ENCODE data around the gene SYS1.

DNA sequence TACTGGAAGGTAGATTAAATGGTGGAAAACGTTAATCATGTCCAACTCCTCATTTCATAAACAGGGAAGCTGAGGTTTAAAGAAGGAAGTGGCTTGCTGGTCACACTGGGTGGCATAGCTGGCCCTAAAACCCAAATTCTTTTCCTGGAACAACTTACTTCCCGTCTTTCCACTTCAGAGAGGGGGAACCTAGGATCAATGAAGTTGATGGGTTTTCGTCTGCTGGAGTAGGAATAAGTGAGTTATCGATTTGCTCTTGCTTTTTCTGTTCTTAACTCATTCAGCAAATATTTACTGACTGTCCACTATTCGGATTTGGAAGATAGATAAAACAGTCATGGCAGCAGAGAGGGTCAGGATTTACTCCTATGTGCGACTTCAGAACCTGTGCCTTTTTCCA is 1.2 kb upstream of the SYS1 start:
- TF ChIP-seq, protein P1, sequence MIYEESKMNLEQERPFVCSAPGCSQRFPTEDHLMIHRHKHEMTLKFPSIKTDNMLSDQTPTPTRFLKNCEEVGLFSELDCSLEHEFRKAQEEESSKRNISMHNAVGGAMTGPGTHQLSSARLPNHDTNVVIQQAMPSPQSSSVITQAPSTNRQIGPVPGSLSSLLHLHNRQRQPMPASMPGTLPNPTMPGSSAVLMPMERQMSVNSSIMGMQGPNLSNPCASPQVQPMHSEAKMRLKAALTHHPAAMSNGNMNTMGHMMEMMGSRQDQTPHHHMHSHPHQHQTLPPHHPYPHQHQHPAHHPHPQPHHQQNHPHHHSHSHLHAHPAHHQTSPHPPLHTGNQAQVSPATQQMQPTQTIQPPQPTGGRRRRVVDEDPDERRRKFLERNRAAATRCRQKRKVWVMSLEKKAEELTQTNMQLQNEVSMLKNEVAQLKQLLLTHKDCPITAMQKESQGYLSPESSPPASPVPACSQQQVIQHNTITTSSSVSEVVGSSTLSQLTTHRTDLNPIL (CRISPR knock-in tag; IDR thresholded peaks at IDR 0.05; ENCODE audit: low read depth), result no peak
- no peak for TF ChIP-seq ZFP3 (CRISPR knock-in tag; IDR thresholded peaks at IDR 0.05)
- no peak for TF ChIP-seq TOX (CRISPR knock-in tag; IDR thresholded peaks at IDR 0.05; ENCODE audit: borderline replicate concordance)
- no peak for TF ChIP-seq ZNF8 (CRISPR knock-in tag; IDR thresholded peaks at IDR 0.05)
- TF ChIP-seq BACH2 (CRISPR knock-in tag; IDR thresholded peaks at IDR 0.05; ENCODE audit: borderline replicate concordance), result no peak
- no peak for TF ChIP-seq ISL1 (CRISPR knock-in tag; IDR thresholded peaks at IDR 0.05)
- TF ChIP-seq TCF4 (CRISPR knock-in tag; IDR thresholded peaks at IDR 0.05; ENCODE audit: borderline replicate concordance), result no peak
- no peak for TF ChIP-seq RARB (CRISPR knock-in tag; IDR thresholded peaks at IDR 0.05)
- TF ChIP-seq CSDC2 (CRISPR knock-in tag; IDR thresholded peaks at IDR 0.05), result no peak
- no peak for TF ChIP-seq PPARA (CRISPR knock-in tag; IDR thresholded peaks at IDR 0.05; ENCODE audit: borderline replicate concordance)
- no peak for TF ChIP-seq ZC3H10 (CRISPR knock-in tag; IDR thresholded peaks at IDR 0.05)
- TF ChIP-seq, protein P2, sequence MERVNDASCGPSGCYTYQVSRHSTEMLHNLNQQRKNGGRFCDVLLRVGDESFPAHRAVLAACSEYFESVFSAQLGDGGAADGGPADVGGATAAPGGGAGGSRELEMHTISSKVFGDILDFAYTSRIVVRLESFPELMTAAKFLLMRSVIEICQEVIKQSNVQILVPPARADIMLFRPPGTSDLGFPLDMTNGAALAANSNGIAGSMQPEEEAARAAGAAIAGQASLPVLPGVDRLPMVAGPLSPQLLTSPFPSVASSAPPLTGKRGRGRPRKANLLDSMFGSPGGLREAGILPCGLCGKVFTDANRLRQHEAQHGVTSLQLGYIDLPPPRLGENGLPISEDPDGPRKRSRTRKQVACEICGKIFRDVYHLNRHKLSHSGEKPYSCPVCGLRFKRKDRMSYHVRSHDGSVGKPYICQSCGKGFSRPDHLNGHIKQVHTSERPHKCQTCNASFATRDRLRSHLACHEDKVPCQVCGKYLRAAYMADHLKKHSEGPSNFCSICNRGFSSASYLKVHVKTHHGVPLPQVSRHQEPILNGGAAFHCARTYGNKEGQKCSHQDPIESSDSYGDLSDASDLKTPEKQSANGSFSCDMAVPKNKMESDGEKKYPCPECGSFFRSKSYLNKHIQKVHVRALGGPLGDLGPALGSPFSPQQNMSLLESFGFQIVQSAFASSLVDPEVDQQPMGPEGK (CRISPR knock-in tag; IDR thresholded peaks at IDR 0.05; ENCODE audit: borderline replicate concordance), result no peak

Measured in SK-N-SH treated with all-trans-retinoic acid at 6 μM for 48 hours (cell line).